Central memory CD8-positive, alpha-beta T cell (primary cell): ENCODE results near the gene MDM2.

Source experiments
- ATAC-seq: fragments of 150-1000 bp; cut with Tn5 transposase; replicated peaks from 2 replicates; pipeline ENCODE4 v1.10.0; 2022; ENCODE audit warnings: mild to moderate bottlenecking, moderate FRiP score, moderate number of reproducible peaks; ENCODE audit not compliant: poor library complexity, severe bottlenecking; ENCODE audit errors: extremely low read depth
- DNase-seq, 2 donors: peaks; one replicate each; pipeline ENCODE4 v3.0.0; 2021; ENCODE audit warnings: low spot score in 2 of 2
- H3K27ac Mint-ChIP-seq: one replicate; pipeline ENCODE4 v1.8.0; 2022; ENCODE audit warnings: low read depth, mild to moderate bottlenecking, moderate library complexity, mixed read lengths
- H3K27me3 Mint-ChIP-seq: one replicate; pipeline ENCODE4 v1.8.0; 2022; ENCODE audit warnings: mixed read lengths
- H3K36me3 Mint-ChIP-seq: one replicate; pipeline ENCODE4 v1.8.0; 2022; ENCODE audit warnings: mild to moderate bottlenecking, moderate library complexity, mixed read lengths; ENCODE audit not compliant: insufficient read depth
- H3K4me1 Mint-ChIP-seq: one replicate; pipeline ENCODE4 v1.8.0; 2022; ENCODE audit warnings: mixed read lengths
- H3K4me3 Mint-ChIP-seq: one replicate; pipeline ENCODE4 v1.8.0; 2022; ENCODE audit warnings: mild to moderate bottlenecking, moderate library complexity, mixed read lengths
- H3K9me3 Mint-ChIP-seq: one replicate; pipeline ENCODE4 v1.8.0; 2022; ENCODE audit warnings: mixed read lengths

The MDM2 gene

DNA sequence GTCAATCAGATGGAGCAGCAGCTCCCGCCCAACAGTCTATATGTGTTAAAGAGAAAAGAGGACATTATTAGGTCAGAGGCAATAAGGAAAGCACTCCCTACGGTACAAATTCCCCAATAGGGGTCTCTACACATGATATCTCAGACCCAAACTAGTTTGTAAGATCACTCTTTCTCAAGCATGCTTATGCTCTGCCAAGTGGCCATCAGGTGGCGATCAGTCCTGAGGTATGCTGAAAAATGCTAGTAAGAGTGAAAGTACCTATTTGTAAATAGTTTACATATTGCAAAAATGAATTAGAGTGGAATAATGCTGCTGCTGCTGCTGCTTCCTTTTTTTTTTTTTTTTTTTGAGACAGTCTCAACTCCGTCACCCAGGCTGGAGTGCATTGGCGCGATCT lies 63.9 kb downstream of the MDM2 start:
- no peaks in the 10 kb centered on the region for H3K4me1 Mint-ChIP-seq
- H3K27ac Mint-ChIP-seq: no peak overlapping the region
- H3K27me3 Mint-ChIP-seq: peaks cover 12% of the 10 kb centered on the region

GRCh38 chr12:68873316-68873715 lies 65.3 kb downstream of the MDM2 start:
- Mint-ChIP-seq H3K4me1 (no peaks in the 10 kb centered on the region), H3K27me3 (peaks cover 12% of the 10 kb centered on the region), H3K4me3 (no peak overlapping the region), H3K9me3 (no peaks in the 10 kb centered on the region), H3K36me3 (no peaks in the 10 kb centered on the region), H3K27ac (no peak overlapping the region)
- ATAC-seq (no peak), DNase-seq (no peak)

More for the DNA sequence above, 63.9 kb downstream of the MDM2 start:
- Mint-ChIP-seq H3K4me3 (no peak overlapping the region), H3K36me3 (no peaks in the 10 kb centered on the region), H3K9me3 (no peaks in the 10 kb centered on the region)
- DNase-seq: no peak
- no peak for ATAC-seq

DNA sequence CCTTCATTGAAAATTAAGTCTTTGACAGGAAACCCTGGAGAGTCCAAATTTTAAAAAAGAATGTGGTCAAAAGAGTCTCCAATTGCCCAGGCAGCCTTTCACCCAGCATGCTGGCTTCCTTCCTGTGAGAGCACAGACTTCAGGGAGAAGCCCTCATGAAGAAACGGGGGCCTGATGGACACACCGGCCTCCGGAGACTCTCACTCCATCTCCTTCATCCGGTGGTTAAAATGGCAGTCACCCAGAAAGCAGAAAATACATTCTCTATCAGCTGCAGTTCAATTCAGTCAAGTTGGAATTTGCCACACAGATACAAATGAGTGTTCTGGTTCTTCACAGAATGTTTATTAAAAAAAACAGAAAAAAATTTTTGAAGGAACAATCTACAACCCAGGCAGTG lies 68.5 kb downstream of the MDM2 start:
- no peak for ATAC-seq
- no peak overlapping the region for H3K27ac Mint-ChIP-seq
- H3K9me3 Mint-ChIP-seq: no peaks in the 10 kb centered on the region
- H3K36me3 Mint-ChIP-seq: no peaks in the 10 kb centered on the region
- H3K27me3 Mint-ChIP-seq: peaks cover 3% of the 10 kb centered on the region
- no peak for DNase-seq
- H3K4me3 Mint-ChIP-seq: no peak overlapping the region
- H3K4me1 Mint-ChIP-seq: no peaks in the 10 kb centered on the region

DNA sequence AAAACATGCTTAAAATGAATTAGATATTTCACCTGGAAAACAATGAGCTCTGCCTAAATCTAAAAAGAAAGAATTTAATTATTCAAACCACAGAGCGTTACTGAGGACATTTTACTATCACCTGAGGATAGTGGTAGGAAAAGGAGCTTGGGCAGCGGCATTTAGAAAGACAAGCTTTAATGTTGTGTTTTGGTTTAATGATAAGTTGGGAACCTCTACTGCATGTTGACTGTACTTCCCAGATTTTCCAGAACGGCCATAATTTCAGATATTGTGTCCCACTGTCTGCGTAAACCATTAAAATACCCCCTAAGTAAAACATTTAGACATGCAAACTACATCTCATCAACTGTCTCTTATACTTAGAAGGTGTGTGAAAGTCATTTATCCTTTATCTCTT lies 69.6 kb downstream of the MDM2 start:
- Mint-ChIP-seq H3K4me3 (no peak overlapping the region), H3K27ac (no peak overlapping the region), H3K27me3 (peaks cover 7% of the 10 kb centered on the region), H3K9me3 (no peaks in the 10 kb centered on the region), H3K36me3 (no peaks in the 10 kb centered on the region), H3K4me1 (no peaks in the 10 kb centered on the region)
- ATAC-seq (no peak), DNase-seq (no peak)

- Mint-ChIP-seq H3K27me3 (peaks cover 14% of the 10 kb centered on the region), H3K9me3 (no peaks in the 10 kb centered on the region), H3K36me3 (no peaks in the 10 kb centered on the region), H3K4me3 (no peak overlapping the region), H3K27ac (no peak overlapping the region), H3K4me1 (no peaks in the 10 kb centered on the region)
- ATAC-seq (no peak), DNase-seq (no peak)
Measured at GRCh38 chr12:68878283-68878682, 70.3 kb downstream of the MDM2 start.

GRCh38 chr12:68878846-68879245 lies 70.9 kb downstream of the MDM2 start:
- Mint-ChIP-seq H3K9me3 (no peaks in the 10 kb centered on the region), H3K4me1 (no peaks in the 10 kb centered on the region), H3K27me3 (peaks cover 15% of the 10 kb centered on the region), H3K36me3 (no peaks in the 10 kb centered on the region), H3K4me3 (no peak overlapping the region), H3K27ac (no peak overlapping the region)
- ATAC-seq (no peak), DNase-seq (no peak)

- Mint-ChIP-seq H3K27me3 (peaks cover 29% of the 10 kb centered on the region), H3K4me1 (no peaks in the 10 kb centered on the region), H3K27ac (no peak overlapping the region), H3K36me3 (no peaks in the 10 kb centered on the region), H3K4me3 (no peak overlapping the region), H3K9me3 (no peaks in the 10 kb centered on the region)
- no peak for ATAC-seq
- no peak for DNase-seq
Measured at GRCh38 chr12:68880660-68881325, 72.8 kb downstream of the MDM2 start.

GRCh38 chr12:68882251-68882964 lies 74.4 kb downstream of the MDM2 start:
- ATAC-seq (no peak), DNase-seq (no peak)
- H3K27me3 Mint-ChIP-seq: peaks cover 32% of the 10 kb centered on the region
- H3K36me3 Mint-ChIP-seq: no peaks in the 10 kb centered on the region
- H3K27ac Mint-ChIP-seq: no peak overlapping the region
- H3K9me3 Mint-ChIP-seq: no peaks in the 10 kb centered on the region
- no peaks in the 10 kb centered on the region for H3K4me1 Mint-ChIP-seq
- H3K4me3 Mint-ChIP-seq: no peak overlapping the region

DNA sequence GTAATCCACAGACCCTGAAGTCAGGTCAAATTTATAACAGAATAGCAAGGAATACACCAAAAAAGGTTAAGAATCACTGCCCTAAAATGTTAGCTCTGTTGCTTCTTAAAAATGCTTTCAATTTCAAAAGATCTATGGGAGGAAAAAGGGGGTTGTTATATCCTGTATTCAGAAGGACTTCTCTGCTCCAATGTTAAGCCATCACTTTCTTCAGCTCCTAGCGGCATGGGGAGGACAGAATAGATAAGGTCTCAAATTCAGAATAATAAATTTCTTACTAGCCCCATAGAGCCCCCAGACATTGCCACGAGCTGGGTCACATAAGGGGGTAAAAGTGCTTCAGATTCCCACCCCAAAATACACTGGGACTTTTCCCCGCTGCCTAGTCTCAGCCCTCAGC lies 75.2 kb downstream of the MDM2 start:
- no peaks in the 10 kb centered on the region for H3K4me1 Mint-ChIP-seq
- no peaks in the 10 kb centered on the region for H3K36me3 Mint-ChIP-seq
- H3K4me3 Mint-ChIP-seq: no peak overlapping the region
- no peak overlapping the region for H3K27ac Mint-ChIP-seq
- DNase-seq (no peak), ATAC-seq (no peak)
- no peaks in the 10 kb centered on the region for H3K9me3 Mint-ChIP-seq
- peaks cover 32% of the 10 kb centered on the region for H3K27me3 Mint-ChIP-seq

- no peaks in the 10 kb centered on the region for H3K36me3 Mint-ChIP-seq
- H3K4me3 Mint-ChIP-seq: no peak overlapping the region
- H3K27me3 Mint-ChIP-seq: peaks cover 32% of the 10 kb centered on the region
- H3K4me1 Mint-ChIP-seq: no peaks in the 10 kb centered on the region
- no peaks in the 10 kb centered on the region for H3K9me3 Mint-ChIP-seq
- ATAC-seq (no peak), DNase-seq (no peak)
- H3K27ac Mint-ChIP-seq: no peak overlapping the region
Measured at GRCh38 chr12:68884251-68884650, 76.3 kb downstream of the MDM2 start.

GRCh38 chr12:68885381-68885780 lies 77.4 kb downstream of the MDM2 start:
- Mint-ChIP-seq H3K9me3 (no peaks in the 10 kb centered on the region), H3K4me3 (no peak overlapping the region), H3K4me1 (no peaks in the 10 kb centered on the region), H3K36me3 (no peaks in the 10 kb centered on the region), H3K27me3 (peaks cover 32% of the 10 kb centered on the region), H3K27ac (no peak overlapping the region)
- DNase-seq (no peak), ATAC-seq (no peak)

- no peak overlapping the region for H3K4me3 Mint-ChIP-seq
- ATAC-seq (no peak), DNase-seq (no peak)
- H3K4me1 Mint-ChIP-seq: no peaks in the 10 kb centered on the region
- H3K36me3 Mint-ChIP-seq: no peaks in the 10 kb centered on the region
- H3K27me3 Mint-ChIP-seq: peaks cover 32% of the 10 kb centered on the region
- H3K9me3 Mint-ChIP-seq: no peaks in the 10 kb centered on the region
- no peak overlapping the region for H3K27ac Mint-ChIP-seq
Measured at GRCh38 chr12:68886636-68887572, 78.9 kb downstream of the MDM2 start.
